HG02938 (cell line): Measurements from ENCODE around the gene CDK10.
"Not testable (repeated sequence)": the region's sequence is repeated elsewhere in the genome, so short reads cannot be mapped to it uniquely, and the experiment has no call there.

Source experiments
- ATAC-seq: cut with Tn5 transposase; IDR thresholded peaks from one replicate; pipeline ENCODE4 v1.9.1; 2021; ENCODE audit warnings: mild to moderate bottlenecking, moderate library complexity; ENCODE audit not compliant: unreplicated experiment

Gene CDK10

GRCh38 chr16:89667633-89668032, 18.9 kb upstream of the CDK10 start:
- ATAC-seq, result no peak

- ATAC-seq, result no peak
Measured at GRCh38 chr16:89668790-89669158, 17.7 kb upstream of the CDK10 start.

GRCh38 chr16:89669755-89670154, 16.7 kb upstream of the CDK10 start:
- ATAC-seq, result no peak

- no peak for ATAC-seq
Measured at GRCh38 chr16:89670496-89671431, 15.7 kb upstream of the CDK10 start.

GRCh38 chr16:89671565-89671964, 14.9 kb upstream of the CDK10 start:
- not testable (repeated sequence) for ATAC-seq

- no peak for ATAC-seq
Measured at GRCh38 chr16:89672177-89672941, 14.1 kb upstream of the CDK10 start.

- ATAC-seq, result no peak
Measured at GRCh38 chr16:89678258-89678657, 8.2 kb upstream of the CDK10 start.

GRCh38 chr16:89685916-89686315, 573 bp upstream of the CDK10 start:
- no peak for ATAC-seq

GRCh38 chr16:89687092-89687940, 827 bp downstream of the CDK10 start:
- ATAC-seq, result peak; percentile 44

GRCh38 chr16:89688395-89688794, 1.9 kb downstream of the CDK10 start:
- no peak for ATAC-seq

- ATAC-seq, result no peak
Measured at GRCh38 chr16:89689142-89689541, 2.7 kb downstream of the CDK10 start.

- ATAC-seq, result not testable (repeated sequence)
Measured at GRCh38 chr16:89689621-89690020, 3.1 kb downstream of the CDK10 start.

- ATAC-seq, result no peak
Measured at GRCh38 chr16:89690392-89690901, 4.0 kb downstream of the CDK10 start.

- ATAC-seq, result no peak
Measured at GRCh38 chr16:89691231-89691985, 4.9 kb downstream of the CDK10 start.

GRCh38 chr16:89691986-89692569, 5.6 kb downstream of the CDK10 start:
- no peak for ATAC-seq

- ATAC-seq, result no peak
Measured at GRCh38 chr16:89693289-89693731, 6.8 kb downstream of the CDK10 start.

- no peak for ATAC-seq
Measured at GRCh38 chr16:89693931-89694783, 7.7 kb downstream of the CDK10 start.

- not testable (repeated sequence) for ATAC-seq
Measured at GRCh38 chr16:89694784-89695085, 8.2 kb downstream of the CDK10 start.
